Liver (tissue), 3 donors: ENCODE measurements around the gene HEYL.

Experiments
- CTCF ChIP-seq: fragments of 150-350 bp; IDR thresholded peaks from 2 replicates; pipeline ENCODE4 v1.5.1; 2017; ENCODE audit warnings: improper control_type of control experiment, low read depth, low read length; ENCODE audit not compliant: missing input control
- GABPA ChIP-seq, 2 donors: IDR thresholded peaks in 1 of 2; conservative IDR thresholded peaks in 1 of 2; 2 replicates each; pipeline ENCODE4 v1.6.1; 2016; ENCODE audit warnings: antibody characterized with exemption in 2 of 2, mild to moderate bottlenecking in 1 of 2, moderate library complexity in 1 of 2
- JUND ChIP-seq, 2 donors: IDR thresholded peaks; 2 replicates each; pipeline ENCODE4 v1.6.1; 2016; ENCODE audit warnings: antibody characterized with exemption in 2 of 2
- NR2F2 ChIP-seq: IDR thresholded peaks from 2 replicates; pipeline ENCODE4 v1.6.1; 2016; ENCODE audit warnings: antibody characterized with exemption
- RAD21 ChIP-seq, 2 donors: IDR thresholded peaks; 2 replicates each; pipeline ENCODE4 v1.6.1; 2016; ENCODE audit warnings: antibody characterized with exemption in 2 of 2, mild to moderate bottlenecking in 2 of 2
- RXRA ChIP-seq, 2 donors: IDR thresholded peaks; 2 replicates each; pipeline ENCODE4 v1.6.1; 2017 to 2018; ENCODE audit warnings: antibody characterized with exemption in 2 of 2, mild to moderate bottlenecking in 1 of 2
- SP1 ChIP-seq: IDR thresholded peaks from 2 replicates; pipeline ENCODE4 v1.6.1; 2018; ENCODE audit warnings: antibody characterized with exemption, mild to moderate bottlenecking
- TAF1 ChIP-seq: conservative IDR thresholded peaks from 2 replicates; pipeline ENCODE4 v1.6.1; 2016; ENCODE audit warnings: antibody characterized with exemption, mild to moderate bottlenecking
- YY1 ChIP-seq: IDR thresholded peaks from 2 replicates; pipeline ENCODE4 v1.6.1; 2016; ENCODE audit warnings: antibody characterized with exemption, mild to moderate bottlenecking
- TF ChIP-seq, protein P1 (sequence below): IDR thresholded peaks from 2 replicates; pipeline ENCODE4 v1.6.1; 2016; ENCODE audit warnings: antibody characterized with exemption
- TF ChIP-seq, protein P2 (sequence below): IDR thresholded peaks from 2 replicates; pipeline ENCODE4 v1.6.1; 2016; ENCODE audit warnings: antibody characterized with exemption
- donor health status: healthy.
- donor health status: healthy.

- TF ChIP-seq SP1 (no peak), CTCF (no peak), RAD21 (IDR thresholded peaks at IDR 0.05) (no peak), TAF1 (no peak), JUND (IDR thresholded peaks at IDR 0.05) (no peak), NR2F2 (no peak), RXRA (IDR thresholded peaks at IDR 0.05) (no peak), GABPA (IDR thresholded peaks at IDR 0.05 in 1 of 2, conservative IDR thresholded peaks at IDR 0.05 in 1 of 2) (no peak), YY1 (no peak)
- TF ChIP-seq, protein P1, sequence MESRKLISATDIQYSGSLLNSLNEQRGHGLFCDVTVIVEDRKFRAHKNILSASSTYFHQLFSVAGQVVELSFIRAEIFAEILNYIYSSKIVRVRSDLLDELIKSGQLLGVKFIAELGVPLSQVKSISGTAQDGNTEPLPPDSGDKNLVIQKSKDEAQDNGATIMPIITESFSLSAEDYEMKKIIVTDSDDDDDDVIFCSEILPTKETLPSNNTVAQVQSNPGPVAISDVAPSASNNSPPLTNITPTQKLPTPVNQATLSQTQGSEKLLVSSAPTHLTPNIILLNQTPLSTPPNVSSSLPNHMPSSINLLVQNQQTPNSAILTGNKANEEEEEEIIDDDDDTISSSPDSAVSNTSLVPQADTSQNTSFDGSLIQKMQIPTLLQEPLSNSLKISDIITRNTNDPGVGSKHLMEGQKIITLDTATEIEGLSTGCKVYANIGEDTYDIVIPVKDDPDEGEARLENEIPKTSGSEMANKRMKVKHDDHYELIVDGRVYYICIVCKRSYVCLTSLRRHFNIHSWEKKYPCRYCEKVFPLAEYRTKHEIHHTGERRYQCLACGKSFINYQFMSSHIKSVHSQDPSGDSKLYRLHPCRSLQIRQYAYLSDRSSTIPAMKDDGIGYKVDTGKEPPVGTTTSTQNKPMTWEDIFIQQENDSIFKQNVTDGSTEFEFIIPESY: no peak
- TF ChIP-seq, protein P2, sequence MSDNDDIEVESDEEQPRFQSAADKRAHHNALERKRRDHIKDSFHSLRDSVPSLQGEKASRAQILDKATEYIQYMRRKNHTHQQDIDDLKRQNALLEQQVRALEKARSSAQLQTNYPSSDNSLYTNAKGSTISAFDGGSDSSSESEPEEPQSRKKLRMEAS: no peak
These were observed 47.8 kb upstream of the HEYL start for GRCh38 chr1:39687243-39687642.
